GM12875 (cell line): ENCODE measurements around the gene GRK2.

Source experiments
- H3K4me3 ChIP-seq: one replicate; pipeline ENCODE4 v1.5.1; 2011; ENCODE audit warnings: low read depth, low read length, control low read depth
- TF ChIP-seq, protein P1 (sequence below): IDR thresholded peaks from 2 replicates; pipeline ENCODE4 v1.5.1; 2011; ENCODE audit warnings: low read depth, mild to moderate bottlenecking, control low read depth, inconsistent platforms, low read length, moderate library complexity, borderline replicate concordance; ENCODE audit not compliant: insufficient read depth

GRK2 gene

GRCh38 chr11:67271541-67272284 lies 5.4 kb downstream of the GRK2 start:
- TF ChIP-seq, protein P1, sequence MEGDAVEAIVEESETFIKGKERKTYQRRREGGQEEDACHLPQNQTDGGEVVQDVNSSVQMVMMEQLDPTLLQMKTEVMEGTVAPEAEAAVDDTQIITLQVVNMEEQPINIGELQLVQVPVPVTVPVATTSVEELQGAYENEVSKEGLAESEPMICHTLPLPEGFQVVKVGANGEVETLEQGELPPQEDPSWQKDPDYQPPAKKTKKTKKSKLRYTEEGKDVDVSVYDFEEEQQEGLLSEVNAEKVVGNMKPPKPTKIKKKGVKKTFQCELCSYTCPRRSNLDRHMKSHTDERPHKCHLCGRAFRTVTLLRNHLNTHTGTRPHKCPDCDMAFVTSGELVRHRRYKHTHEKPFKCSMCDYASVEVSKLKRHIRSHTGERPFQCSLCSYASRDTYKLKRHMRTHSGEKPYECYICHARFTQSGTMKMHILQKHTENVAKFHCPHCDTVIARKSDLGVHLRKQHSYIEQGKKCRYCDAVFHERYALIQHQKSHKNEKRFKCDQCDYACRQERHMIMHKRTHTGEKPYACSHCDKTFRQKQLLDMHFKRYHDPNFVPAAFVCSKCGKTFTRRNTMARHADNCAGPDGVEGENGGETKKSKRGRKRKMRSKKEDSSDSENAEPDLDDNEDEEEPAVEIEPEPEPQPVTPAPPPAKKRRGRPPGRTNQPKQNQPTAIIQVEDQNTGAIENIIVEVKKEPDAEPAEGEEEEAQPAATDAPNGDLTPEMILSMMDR: no peak
- peak overlapping the region; percentile 33 for H3K4me3 ChIP-seq

- H3K4me3 ChIP-seq: peak overlapping the region; percentile 24
- TF ChIP-seq, protein P1: no peak
These were observed 6.3 kb downstream of the GRK2 start for GRCh38 chr11:67272327-67273259.

- H3K4me3 ChIP-seq: no peak overlapping the region
- TF ChIP-seq, protein P1: no peak
These were observed 7.2 kb downstream of the GRK2 start for GRCh38 chr11:67273260-67273990.

DNA sequence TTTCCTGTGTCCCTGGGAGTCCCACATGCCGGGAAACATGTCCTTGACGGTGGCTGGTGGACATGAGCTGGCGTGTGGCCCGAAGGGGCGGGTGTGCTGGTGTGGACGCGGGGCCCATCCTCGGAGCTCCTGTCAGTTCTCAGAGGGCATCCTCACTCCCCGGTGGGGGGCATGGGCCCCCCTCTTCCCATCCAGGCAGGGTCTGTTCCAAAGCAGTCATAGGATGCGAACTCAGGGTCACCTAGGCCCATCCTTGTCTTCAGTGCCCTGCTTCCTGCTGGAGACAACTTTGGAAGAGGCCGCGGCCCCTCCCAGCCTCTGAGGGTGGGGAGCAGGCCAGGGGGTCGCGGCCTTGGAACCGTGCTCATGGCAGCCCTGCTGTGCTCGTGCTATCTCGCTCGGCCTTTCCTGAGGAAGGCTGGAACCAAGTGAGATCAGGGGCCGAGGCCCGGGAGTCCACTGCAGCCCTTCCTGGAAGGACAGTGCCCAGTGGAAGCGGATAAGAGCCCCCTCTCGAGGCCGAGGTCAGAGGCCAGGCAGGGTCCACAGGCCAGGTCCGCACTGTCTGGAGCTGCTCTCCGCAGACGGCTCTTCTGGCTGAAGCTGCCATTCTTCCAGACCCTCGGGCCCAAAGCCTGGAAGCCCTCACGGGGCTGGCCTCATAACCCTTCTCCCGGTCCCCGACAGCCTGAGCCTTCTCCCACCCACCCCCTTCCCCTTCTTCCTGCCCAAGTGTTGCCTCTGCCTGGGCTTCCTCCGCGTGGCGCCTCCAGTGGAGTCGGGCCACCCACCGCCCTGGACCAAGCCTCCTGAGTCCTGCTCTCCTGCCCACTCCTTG lies 8.7 kb downstream of the GRK2 start:
- H3K4me3 ChIP-seq: no peak overlapping the region
- TF ChIP-seq, protein P1: no peak

GRCh38 chr11:67275606-67276409 lies 9.5 kb downstream of the GRK2 start:
- TF ChIP-seq, protein P1: peak; percentile 29; the same call in 1 of the 2 replicates
- no peak overlapping the region for H3K4me3 ChIP-seq
